BJ (cell line): ENCODE results near the gene VPS50. TPM values are rescaled to one million over a fixed set of nuclear protein-coding genes. Genes with fewer than 3 reads are reported as not detected.
"Not testable (repeated sequence)": the region's sequence is repeated elsewhere in the genome, so short reads cannot be mapped to it uniquely, and the experiment has no call there.

Experiments used
- CTCF ChIA-PET: fragments of 350-600 bp; formaldehyde crosslinking; extraction: SDS; loops from one replicate; lab custom pipeline; 2021; ENCODE audit warnings: antibody characterized with exemption, inconsistent platforms; lab: Yijun Ruan, JAX
- POLR2A ChIA-PET: fragments of 300-600 bp; sonication (Branson Sonifier 250); formaldehyde crosslinking; extraction: SDS; loops from one replicate; lab custom pipeline; 2021; ENCODE audit warnings: antibody characterized with exemption; lab: Charles Lee
- DNase-seq: peaks from one replicate; pipeline ENCODE4 v3.0.0-alpha.2; 2011; ENCODE audit warnings: low read depth
- H3K27me3 ChIP-seq: 2 replicates; pipeline ENCODE4 v1.6.0; 2011; ENCODE audit warnings: low read length; ENCODE audit not compliant: control insufficient read depth, insufficient read depth
- H3K36me3 ChIP-seq: 2 replicates; pipeline ENCODE4 v1.5.1; 2011; ENCODE audit warnings: low read length; ENCODE audit not compliant: control insufficient read depth, insufficient read depth
- H3K4me3 ChIP-seq: 2 replicates; pipeline ENCODE4 v1.5.1; 2011; ENCODE audit warnings: low read depth, mild to moderate bottlenecking, control low read depth, low read length
- polyA plus RNA-seq: library from polyadenylated mRNA; depleted of rRNA; stranded (reverse); fragments of >200 nt; gene quantifications from 2 replicates; pipeline ENCODE4 v1.2.3, GENCODE V29; 2011
- TF ChIP-seq, protein P1 (sequence below): IDR thresholded peaks from 2 replicates; pipeline ENCODE4 v1.5.1; 2011; ENCODE audit warnings: low read depth, mild to moderate bottlenecking, control low read depth, inconsistent platforms, low read length, moderate library complexity; ENCODE audit not compliant: insufficient read depth

VPS50 gene
- polyA plus RNA-seq, 1 experiment: 10.9 TPM

DNA sequence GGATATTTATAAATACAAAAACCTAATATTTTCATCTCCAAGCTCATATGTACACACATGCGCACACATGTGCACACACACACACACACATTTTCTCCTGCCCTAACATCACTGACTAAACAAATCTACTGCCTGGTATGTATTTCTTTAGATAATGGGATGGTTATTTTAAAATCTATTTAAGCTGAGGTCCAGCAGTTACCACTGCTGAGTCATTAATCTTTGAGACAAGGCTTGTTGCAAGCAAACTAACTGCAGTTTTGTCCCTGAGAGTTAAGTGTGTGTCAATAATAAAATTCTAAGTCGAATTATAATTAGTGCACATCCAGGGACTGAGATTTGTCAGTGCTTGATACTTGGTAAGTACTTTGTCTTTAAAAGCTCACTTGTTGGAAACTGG is 135.1 kb downstream of the VPS50 start:
- Histone ChIP-seq H3K27me3 (no peaks in the 10 kb centered on the region), H3K4me3 (no peak overlapping the region), H3K36me3 (no peaks in the 10 kb centered on the region)
- POLR2A ChIA-PET: no interaction called here
- CTCF ChIA-PET: interaction anchor here (1.4 to 1.7 kb wide), 2 partner anchors 10 to 121 kb away, joined by 3 to 6 read pairs; no protein-coding TSS in a partner anchor
- TF ChIP-seq, protein P1, sequence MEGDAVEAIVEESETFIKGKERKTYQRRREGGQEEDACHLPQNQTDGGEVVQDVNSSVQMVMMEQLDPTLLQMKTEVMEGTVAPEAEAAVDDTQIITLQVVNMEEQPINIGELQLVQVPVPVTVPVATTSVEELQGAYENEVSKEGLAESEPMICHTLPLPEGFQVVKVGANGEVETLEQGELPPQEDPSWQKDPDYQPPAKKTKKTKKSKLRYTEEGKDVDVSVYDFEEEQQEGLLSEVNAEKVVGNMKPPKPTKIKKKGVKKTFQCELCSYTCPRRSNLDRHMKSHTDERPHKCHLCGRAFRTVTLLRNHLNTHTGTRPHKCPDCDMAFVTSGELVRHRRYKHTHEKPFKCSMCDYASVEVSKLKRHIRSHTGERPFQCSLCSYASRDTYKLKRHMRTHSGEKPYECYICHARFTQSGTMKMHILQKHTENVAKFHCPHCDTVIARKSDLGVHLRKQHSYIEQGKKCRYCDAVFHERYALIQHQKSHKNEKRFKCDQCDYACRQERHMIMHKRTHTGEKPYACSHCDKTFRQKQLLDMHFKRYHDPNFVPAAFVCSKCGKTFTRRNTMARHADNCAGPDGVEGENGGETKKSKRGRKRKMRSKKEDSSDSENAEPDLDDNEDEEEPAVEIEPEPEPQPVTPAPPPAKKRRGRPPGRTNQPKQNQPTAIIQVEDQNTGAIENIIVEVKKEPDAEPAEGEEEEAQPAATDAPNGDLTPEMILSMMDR: no peak
- DNase-seq: no peak

DNA sequence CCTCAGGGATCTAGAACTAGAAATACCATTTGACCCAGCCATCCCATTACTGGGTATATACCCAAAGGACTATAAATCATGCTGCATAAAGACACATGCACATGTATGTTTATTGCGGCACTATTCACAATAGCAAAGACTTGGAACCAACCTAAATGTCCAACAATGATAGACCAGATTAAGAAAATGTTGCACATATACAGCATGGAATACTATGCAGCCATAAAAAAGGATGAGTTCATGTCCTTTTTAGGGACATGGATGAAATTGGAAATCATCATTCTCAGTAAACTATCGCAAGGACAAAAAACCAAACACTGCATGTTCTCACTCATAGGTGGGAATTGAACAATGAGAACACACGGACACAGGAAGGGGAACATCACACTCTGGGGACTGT is 138.8 kb downstream of the VPS50 start:
- CTCF ChIA-PET, H3K36me3 ChIP-seq, H3K4me3 ChIP-seq, DNase-seq, POLR2A ChIA-PET, H3K27me3 ChIP-seq: not testable (repeated sequence)

DNA sequence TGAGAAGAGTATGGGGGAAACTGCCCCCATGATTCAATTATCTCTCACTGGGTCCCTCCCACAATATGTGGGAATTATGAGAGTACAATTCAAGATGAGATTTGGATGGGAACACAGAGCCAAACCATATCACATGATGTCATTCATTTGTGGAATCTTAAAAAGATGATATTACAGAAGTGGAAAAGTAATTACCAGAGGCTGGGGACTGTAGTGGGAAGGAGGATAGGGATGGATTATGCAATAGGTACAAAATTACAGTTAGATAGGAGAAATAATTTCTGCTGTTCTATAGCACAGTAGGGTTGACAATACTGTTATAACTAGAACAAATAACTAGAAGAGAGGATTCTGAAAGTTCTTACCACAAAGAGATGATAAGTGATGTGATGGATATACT is 141.4 kb downstream of the VPS50 start:
- TF ChIP-seq, protein P1: no peak
- Histone ChIP-seq H3K27me3 (peaks cover 4% of the 10 kb centered on the region), H3K36me3 (no peaks in the 10 kb centered on the region), H3K4me3 (no peak overlapping the region)
- CTCF ChIA-PET: no interaction called here
- DNase-seq: no peak
- POLR2A ChIA-PET: no interaction called here

DNA sequence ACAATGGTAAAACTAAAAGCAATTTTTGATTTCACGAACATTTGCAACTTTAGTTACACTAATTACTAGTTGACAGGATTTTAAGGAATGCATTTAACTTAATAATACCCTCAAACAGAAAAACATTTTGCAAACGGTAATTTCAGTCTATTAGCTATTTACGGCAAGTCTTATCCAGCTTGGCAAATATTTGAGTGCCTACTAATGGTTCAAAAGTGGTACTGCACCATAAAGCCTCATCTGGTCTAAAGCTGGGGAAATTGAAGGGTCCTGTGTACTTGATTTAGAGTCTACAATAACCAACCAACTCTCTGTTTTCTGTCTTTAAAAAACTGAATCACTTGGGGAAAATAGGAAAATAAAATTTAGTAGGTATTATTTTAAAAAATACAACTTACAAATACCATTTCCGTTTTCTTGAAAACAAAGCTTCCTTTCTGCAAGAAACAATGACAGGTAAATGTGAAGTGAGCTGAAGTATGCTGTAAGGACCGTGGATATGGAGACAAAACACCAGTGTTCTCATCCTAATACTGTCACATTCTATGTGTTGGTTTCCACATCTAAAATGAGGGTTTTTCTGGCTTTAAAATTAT is 142.3 kb downstream of the VPS50 start:
- ChIA-PET POLR2A (no interaction called here), CTCF (interaction anchor here (0.6 to 2.6 kb wide), 21 partner anchors 9 to 281 kb away, joined by 3 to 19 read pairs (median 4); no protein-coding TSS in a partner anchor)
- Histone ChIP-seq H3K4me3 (no peak overlapping the region), H3K36me3 (no peaks in the 10 kb centered on the region), H3K27me3 (peaks cover 4% of the 10 kb centered on the region)
- TF ChIP-seq, protein P1: peak; percentile 93
- DNase-seq: peak; percentile 6

DNA sequence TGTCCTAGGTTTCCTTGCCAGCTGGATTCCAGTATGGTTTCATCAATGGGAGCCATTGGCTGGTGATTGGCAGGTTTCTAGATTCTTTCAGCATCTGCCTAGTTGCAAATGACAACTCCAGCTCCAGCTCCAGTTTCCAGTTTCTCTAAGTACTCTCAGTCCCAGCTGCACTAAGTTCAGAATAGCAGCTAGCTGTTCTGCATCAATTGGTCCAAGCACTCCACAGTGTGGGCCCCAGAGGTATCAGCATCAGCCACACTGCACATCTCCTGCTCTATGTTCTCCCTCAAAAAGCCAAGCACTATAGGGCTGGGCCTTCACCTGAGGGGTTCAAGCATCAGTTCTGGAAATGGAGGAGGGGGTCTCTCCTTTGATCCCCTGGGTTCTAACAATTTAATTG is 143.4 kb downstream of the VPS50 start:
- TF ChIP-seq, protein P1: no peak
- POLR2A ChIA-PET: no interaction called here
- CTCF ChIA-PET: interaction anchor here (0.9 to 2.6 kb wide), 8 partner anchors 11 to 175 kb away, joined by 4 to 19 read pairs (median 8); no protein-coding TSS in a partner anchor

More for the DNA sequence above, 143.4 kb downstream of the VPS50 start:
- no peak overlapping the region for H3K4me3 ChIP-seq
- H3K27me3 ChIP-seq: peaks cover 4% of the 10 kb centered on the region
- H3K36me3 ChIP-seq: no peaks in the 10 kb centered on the region
- no peak for DNase-seq
